EL (cell line): Measurements from ENCODE around the gene CST8.

Source experiments
- DNase-seq: peaks from one replicate; pipeline ENCODE4 v3.0.0-alpha.2; 2016

Gene CST8

GRCh38 chr20:23524146-23524545 is 33.2 kb downstream of the CST8 start:
- DNase-seq, result no peak

DNA sequence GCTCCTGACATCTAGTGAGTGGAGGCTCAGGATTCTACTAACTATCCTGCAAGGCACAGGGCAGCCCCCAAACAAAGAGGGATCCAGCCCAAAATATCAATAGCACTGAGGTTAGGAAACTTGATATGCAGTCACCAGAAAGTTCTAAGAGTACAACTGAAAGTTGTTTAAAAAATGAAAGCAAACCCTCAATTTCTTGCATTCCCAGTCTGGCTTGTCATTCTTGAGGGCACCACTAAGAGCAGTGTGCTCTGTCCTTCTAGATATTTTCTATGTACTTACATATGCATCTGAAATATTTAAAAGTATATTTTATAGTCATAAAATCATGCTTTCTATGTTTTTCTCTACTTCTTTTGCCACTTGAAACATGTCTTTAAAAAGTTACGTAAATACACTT is 35.9 kb downstream of the CST8 start:
- DNase-seq, result no peak

DNA sequence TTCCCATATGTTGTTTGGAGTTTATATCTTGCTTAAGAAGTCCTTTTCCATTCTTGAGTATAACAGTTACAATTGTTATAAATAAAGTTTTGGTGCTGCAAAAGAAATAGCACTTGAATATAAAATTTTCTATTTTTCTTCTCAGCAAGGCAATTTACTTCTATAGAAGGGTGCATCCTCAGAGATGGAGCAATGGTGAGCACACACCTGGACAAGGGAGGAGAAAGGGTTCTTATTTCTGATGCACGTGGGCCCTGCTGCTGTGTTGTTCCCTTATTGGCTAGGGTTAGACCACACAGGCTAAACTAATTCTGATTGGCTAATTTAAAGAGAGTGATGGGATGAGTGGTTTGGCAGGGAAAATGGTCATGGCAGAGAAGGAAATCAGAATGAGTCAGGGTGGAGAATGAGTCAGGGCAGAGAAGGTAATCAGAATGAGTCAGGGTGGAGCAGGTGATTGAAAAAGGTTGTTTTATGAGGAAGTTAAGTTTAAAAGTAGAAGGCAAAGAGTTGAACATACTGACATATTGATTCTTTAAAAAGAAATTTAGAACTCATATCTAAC is 38.0 kb downstream of the CST8 start:
- DNase-seq, result no peak

DNA sequence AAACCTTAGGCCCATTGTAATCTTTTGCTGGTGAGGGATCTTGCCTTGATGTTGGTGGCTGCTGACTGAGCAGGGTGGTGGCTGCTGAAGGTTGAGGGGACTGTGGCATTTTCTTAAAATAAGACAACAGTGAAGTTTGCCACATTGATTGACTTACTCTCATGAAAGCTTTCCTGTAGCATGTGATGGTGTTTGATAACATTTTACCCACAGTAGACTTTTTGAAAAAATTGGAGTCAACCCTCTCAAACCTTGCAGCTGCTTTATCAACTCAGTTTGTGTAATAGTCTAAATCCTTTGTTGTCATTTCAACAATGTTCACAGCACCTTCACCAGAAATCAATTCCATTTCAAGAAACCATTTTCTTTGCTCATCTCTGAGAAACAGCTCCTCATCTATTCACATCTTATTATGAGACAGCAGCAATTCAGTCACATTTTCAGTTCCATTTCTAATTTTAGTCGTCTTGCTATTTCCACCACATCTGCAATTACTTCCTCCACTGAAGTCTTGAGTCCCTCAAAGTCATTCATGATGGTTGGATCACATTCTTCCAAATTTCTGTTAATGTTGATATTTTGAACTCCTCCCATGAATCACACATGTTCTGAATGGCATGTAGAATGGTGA is 40.1 kb downstream of the CST8 start:
- DNase-seq, result no peak

GRCh38 chr20:23532533-23532932 is 41.6 kb downstream of the CST8 start:
- no peak for DNase-seq

DNA sequence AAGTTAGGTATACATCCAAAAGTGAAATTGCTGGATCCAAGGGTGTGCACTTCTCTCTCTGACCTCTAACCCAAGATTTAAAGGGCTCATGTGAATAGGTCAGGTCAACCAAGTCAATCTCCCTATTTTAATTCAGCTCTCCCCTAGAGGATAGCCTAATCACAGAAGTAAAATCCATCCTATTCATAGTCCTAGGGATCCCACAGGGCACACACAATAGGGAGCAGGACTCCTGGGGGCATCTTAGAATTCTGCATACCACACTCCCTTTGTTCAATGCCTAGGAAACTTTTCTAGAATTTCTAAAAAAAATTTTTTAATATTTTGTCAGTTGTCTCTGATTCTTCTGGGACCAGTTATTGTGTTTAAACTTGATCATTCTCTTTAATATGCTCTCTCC is 42.2 kb downstream of the CST8 start:
- DNase-seq, result no peak

DNA sequence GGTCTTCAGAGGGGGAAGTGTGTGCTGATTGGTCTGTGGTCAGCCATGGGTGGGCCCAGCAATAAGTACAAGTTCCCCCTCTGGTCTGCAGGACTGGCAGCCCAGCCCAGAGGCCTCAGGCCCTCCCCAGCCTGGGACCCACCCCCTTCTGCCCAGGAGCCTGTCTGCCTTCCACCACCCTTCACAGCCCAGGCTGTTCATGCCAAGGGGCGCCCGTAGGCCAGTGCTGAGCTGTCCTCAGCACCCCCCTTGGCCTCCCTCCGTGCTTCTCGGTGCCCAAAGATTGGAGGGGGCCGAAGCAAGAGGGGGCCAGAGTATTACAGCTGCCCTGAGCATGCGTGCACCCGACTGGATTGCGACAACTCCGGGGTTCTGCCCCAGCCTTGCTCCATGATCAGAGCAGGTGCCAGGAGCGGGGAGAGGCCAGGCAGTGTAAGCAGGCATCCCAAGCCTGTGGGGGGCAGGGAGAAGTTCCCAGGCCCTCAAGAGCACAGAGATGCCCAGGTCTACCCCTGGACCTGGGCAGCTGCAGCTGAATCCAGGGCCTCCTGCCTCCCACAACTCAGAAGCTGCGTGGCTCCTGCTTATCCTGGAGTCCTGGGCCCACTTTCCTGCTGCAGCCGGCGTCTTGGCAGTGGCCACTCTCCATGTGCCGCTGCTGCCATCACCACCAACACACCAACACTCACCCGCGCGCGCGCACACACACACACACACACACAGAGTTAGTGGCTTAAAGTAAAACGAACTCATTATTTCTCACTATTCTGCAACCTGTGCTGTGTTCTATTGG is 44.1 kb downstream of the CST8 start:
- DNase-seq, result no peak

DNA sequence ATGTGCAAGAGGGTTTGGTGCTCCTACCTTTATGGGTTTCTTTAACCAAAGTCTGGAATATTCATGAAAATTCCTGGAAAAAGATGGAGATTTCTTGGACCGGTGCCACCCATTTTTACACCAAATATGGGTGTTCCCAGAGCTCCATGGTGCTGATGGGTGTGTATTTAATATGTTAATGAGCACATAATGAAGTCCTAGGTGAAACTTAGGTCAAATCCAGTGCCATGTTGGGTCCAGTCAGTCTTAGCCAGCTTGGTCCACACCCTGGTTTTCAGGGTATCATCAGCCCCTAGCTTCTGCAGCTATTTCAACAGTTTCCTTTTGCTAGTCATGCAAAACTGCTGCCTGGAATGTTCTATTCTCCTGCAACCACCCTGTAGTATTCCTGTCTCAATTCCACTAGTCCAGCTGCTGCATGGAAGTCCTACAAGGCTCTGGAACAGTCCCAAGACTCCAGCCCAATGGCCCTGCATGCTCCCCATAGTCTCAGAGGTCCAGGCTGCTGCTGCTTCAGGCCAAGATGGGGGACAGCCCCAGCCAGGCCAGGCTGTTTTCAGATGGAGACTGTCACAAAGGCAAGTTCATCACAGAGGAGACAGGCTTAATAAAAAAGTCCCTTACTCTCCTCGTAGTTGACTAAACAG is 45.5 kb downstream of the CST8 start:
- DNase-seq, result no peak

- DNase-seq, result no peak
These were observed 46.1 kb downstream of the CST8 start for GRCh38 chr20:23537030-23537429.

GRCh38 chr20:23540624-23541023 is 49.7 kb downstream of the CST8 start:
- DNase-seq, result no peak

- no peak for DNase-seq
These were observed 50.4 kb downstream of the CST8 start for GRCh38 chr20:23541330-23541729.

- no peak for DNase-seq
These were observed 50.9 kb downstream of the CST8 start for GRCh38 chr20:23541776-23542175.

- DNase-seq, result no peak
These were observed 51.9 kb downstream of the CST8 start for GRCh38 chr20:23542801-23543200.

DNA sequence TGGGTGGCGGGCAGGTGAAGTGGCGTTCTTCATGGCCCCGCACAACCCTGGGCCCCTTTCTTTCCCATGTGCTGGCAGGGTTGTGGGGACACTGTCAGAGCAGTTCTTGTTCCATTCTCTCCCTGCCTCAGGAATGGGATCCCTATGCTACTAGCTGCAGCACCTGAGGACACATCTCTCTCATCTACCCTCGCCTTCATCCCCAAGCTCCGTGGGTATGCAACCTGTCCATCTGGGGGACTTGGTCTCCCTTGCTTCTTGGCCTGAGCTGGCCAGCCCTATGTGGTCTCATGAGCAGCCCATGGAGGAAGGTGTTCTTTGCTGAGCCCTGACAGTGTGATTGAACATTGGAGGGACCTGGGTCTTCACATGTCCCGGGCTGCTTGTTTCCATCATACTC is 53.2 kb downstream of the CST8 start:
- no peak for DNase-seq
